Ecto neural progenitor cell (in vitro differentiated cells): ENCODE measurements around the gene ACTN1.

ENCODE experiments used
- DNase-seq: peaks from one replicate; pipeline ENCODE4 v3.0.0-alpha.2; 2018; ENCODE audit warnings: low spot score

Gene ACTN1

DNA sequence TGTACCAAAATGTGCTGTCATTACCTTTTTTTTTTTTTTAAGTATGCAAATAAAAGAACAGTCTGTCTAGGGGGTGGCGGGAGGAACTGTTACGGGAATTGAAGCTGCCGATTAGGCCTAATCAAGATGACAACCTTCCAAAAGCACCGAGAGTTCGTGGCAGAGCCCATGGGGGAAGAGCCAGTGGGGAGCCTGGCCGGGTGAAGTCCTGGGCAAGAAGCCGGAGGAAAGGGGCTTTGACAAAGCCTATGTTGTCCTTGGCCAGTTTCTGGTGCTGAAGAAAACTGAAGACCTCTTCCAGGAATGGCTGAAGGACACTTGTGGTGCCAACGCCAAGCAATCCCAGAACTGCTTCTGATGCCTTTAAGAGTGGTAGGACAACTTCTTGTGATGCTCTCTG lies 42.6 kb downstream of the ACTN1 start:
- no peak for DNase-seq

DNA sequence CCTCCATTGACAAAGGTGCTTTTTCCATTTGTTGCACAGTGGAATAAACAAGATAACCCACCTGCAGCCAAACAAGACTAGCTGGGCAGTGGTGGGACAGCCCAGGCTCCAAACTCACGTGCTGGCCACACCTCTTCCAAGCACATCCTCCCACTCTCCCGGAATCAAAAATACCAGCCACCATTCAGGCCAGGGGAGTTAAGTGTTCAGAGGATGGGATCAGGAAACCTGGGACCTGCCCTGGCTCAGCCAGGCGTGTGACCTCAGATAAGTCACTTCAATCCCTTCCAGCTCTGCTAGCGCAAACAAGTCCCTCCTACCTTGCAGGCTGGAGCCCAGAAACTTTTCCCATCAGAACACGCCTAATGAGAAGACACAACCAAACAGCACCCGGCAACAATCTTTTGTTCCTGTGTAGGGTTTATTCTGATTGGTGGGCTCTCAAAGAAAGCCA lies 43.3 kb downstream of the ACTN1 start:
- no peak for DNase-seq

DNA sequence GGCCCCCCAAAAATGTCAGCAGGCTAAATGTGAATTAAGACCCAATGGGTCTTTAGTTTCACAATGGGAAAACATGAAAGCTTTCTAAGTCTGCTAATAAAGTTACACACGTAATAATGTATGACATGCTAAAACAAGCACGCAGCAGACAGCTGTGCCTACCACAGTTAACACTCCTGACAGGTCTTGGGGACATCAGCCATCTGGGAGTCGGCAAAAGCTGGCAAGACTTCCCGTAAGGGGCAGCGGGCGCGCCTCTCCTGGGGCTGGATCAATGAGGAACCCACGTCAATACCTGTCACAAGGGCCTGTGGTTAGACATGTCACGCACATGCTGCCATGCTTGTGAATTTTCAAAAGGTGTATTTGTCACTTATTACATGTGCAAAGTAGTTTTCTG lies 45.0 kb downstream of the ACTN1 start:
- no peak for DNase-seq

DNA sequence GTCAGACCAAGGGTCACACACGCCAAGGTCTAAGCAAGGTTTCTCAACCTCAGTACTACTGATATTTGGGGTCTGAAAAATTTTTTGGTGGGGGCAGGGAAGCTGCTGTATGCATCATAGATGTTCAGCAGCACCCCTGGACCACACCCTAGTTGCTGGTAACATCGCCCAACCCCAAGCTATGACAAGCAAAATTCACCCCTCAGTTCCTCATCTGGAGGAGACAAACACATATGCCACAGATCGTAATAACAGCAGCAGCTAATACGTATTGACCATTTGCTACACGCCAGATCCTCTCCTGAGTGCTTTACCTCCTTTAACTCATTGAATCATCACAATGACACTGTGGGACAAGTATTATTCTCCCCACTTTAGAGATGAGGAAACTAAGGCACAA lies 46.4 kb downstream of the ACTN1 start:
- no peak for DNase-seq

DNA sequence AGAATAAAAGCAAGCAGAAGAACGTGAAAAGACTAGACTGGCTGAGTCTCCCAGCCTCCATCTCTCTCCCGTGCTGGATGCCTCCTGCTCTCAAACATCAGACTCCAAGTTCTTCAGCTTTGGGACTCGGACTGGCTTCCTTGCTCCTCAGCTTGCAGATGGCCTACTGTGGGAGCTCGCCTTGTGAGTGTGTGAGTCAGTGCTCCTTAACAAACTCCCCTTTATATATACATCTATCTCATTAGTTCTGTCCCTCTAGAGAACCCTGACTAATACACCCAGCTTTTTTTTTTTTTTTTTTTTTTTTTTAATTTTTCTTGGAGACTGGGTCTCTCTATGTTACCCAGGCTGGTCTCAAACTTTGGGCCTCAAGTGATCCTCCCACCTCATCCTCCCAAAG lies 46.9 kb downstream of the ACTN1 start:
- no peak for DNase-seq

DNA sequence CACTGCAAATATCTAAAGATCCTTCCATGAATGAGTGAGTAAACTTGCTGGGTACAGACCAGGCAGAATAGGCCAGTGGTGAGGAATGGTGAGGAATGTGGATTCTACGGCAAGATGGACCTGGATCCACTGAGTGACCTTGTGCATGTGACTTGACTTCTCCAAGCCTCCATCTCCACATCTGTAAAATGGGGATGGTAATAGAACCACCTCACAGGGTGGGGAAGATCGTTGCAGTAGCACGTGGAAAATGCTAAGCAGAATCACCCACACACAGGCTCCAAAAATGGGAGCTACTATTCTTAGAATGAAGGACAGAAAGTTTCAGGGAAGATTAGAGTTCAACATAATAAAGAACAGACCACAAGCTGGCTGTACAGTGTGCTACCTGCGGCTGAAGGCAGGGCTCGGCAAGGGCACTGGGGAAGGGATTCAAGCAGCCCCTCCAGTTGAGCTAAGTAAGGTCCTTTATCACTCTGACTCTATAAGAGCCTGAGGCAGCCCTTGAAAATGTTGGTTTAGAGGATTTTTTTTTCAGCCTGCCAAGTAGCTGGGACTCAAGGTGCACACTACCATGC lies 47.5 kb downstream of the ACTN1 start:
- DNase-seq, result no peak

DNA sequence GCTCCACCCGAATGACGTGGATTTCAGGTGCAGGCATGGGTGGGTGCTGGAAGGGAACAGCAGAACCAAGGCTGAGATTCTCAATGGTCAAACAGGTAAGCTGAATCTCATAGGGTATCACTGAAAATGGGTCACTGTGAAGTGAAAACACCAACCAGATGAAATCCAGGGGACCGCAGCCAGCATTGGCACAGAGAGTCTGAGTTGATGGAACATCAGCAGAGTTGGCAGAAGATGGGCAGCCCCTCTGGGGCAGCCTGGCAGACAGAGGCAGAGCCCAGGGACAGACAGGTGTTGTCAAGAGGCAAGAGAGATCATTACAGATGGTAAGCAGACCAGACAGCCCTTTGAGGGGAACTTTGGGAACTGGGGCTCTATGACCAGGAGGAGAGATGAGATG lies 48.0 kb downstream of the ACTN1 start:
- no peak for DNase-seq

DNA sequence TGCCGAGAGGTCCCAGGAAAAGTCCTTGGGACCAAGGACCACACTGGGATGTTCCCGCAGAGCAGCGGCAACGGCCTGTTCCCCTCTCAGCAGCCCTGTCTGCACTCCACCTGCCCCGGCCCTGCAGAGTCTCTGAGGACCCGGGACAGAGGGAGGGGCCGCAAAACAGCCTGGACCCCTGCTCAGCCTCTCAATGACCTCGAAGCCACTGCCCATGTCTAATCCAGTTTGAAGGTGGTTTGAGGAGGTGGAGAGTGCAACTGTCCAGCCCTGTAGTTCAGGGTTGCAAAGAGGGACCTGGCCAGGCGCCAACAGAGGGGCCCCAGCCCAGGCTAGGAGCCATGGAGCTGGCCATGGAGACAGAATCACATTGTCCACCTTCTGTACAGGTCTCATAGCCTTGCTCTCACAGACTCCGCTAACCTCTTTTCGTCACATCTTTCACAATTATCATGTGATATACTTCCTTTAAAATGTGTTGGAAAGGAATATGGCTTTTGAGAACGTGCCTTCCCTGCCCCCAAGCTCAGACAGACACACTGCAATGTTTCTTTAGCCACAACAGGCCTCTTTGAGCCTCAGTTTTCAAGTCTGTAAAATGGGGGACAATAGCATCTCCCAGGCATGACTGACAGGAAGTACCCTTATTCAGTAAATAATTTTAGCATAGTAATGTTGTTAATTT lies 49.3 kb downstream of the ACTN1 start:
- DNase-seq, result no peak

DNA sequence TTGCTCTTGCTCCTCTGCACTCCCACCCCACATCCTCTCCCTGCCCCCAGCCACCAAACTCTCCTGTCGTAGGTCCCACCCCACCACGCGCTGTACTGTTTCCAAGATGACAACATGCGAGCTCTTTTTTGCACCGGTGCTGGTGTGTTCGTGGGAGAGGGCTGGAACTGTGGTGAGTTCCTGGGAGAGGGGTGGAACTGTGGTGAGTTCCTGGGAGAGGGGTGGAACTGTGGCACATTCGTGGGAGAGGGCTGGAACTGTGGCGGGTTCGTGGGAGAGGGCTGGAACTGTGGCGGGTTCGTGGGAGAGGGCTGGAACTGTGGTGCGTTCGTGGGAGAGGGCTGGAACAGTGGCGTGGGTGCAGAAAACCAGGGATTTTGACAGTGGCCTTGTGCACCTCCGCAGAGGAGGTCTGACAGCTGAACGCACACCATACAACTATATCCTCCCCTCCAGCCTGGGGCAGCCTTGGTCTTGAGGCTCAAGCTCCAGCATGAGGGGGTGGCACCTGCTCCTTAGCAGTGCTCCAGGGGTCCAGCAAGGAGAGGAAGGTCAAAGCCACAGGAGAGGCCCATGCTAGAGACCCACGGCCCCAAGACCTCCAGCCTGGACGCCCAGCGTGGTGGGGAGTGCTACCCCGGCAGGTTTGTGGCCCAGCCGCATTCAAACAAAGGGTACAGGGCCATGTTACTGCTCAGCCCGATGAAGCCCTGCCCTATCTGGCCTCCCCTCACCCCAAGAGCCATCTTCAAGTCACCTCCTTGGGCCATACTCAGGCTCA lies 50.1 kb downstream of the ACTN1 start:
- no peak for DNase-seq

DNA sequence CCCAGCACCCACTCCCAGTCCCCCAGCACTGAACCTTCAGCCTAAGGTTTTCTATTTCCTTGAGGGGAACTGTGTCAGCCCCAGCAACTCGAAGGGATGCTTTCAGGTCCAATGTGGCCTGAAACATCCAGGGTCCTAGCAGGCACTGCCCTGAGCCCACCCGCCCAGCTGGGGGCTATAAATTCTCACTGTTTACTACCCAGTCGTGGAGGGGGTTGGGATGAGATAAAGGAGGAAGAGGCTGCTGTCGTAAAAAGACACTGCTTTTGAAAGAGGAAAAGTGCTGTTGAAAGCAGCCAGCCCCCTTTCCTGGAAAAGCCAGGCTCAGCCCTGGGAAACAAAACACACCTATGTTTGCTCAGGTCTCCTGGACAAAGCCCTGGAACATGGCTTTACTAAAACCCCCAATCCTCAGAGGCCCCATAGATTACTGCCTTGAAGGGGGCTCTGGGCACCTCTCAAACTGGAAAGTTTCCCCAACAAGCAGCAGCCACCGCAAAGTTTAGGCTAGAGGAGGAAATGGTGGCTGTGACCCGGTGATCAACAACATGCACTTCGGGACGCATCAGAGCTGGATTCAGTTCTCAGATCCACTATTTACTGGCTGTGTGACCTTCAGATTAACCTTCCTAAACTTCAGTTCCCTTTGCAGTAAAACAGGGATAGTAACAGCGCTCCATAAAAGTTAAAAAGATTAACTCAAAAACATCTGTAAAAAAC lies 51.0 kb downstream of the ACTN1 start:
- no peak for DNase-seq

DNA sequence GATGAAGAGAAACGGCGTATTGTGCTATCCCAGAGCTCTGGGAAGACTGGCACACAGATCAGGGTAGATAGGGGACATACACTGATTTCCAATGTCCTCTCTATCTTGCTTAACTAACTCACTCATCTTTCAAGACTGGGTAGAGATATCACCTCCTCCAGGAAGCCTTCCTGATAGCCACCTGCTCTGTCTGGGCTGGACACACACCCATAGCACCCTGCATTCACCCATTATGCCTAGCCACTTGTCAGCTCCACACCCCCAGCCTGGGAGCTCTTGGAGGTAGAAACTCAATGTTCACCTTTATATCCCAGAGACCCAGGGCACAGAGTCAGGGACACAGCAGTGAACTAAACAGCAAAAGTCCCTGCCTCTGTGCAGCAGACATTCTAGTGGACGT lies 52.0 kb downstream of the ACTN1 start:
- DNase-seq, result no peak

DNA sequence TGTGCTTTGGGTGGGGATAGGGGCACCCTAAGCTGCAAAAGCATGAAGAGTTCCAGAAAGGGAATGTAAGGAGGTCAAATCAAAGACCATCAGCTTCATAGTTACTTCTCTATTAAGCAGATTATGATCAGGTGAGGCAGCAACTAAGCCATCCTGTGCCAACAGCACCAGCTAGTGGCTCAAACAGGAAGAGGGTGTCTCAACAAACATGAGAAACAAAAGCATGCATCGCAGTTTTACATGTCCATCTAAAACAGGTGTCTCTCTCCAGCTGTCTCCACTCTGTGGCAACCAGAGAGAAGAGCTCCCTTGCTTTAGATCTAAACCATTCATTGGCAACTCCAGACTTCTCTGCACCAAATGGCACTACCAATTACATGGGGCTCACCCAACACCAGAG lies 52.9 kb downstream of the ACTN1 start:
- DNase-seq, result no peak

DNA sequence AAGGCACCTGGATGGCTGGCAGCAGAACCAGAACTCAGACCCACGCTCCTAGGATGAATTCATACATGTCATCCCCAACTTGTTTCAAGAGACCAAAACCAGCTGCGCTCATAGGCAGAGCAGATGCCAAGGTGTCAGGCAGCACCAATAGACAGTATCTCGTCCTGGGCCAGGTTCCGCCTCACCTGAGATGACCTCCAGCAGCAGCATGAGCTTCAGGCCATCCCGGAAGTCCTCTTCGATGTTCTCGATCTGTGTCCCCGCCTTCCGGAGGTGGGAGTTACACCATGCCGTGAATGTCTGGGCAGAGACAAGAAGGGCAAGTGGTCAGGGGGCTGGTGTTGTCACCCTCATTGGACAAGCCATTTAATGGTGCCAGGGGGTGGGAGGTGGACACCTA lies 53.7 kb downstream of the ACTN1 start:
- DNase-seq, result no peak

DNA sequence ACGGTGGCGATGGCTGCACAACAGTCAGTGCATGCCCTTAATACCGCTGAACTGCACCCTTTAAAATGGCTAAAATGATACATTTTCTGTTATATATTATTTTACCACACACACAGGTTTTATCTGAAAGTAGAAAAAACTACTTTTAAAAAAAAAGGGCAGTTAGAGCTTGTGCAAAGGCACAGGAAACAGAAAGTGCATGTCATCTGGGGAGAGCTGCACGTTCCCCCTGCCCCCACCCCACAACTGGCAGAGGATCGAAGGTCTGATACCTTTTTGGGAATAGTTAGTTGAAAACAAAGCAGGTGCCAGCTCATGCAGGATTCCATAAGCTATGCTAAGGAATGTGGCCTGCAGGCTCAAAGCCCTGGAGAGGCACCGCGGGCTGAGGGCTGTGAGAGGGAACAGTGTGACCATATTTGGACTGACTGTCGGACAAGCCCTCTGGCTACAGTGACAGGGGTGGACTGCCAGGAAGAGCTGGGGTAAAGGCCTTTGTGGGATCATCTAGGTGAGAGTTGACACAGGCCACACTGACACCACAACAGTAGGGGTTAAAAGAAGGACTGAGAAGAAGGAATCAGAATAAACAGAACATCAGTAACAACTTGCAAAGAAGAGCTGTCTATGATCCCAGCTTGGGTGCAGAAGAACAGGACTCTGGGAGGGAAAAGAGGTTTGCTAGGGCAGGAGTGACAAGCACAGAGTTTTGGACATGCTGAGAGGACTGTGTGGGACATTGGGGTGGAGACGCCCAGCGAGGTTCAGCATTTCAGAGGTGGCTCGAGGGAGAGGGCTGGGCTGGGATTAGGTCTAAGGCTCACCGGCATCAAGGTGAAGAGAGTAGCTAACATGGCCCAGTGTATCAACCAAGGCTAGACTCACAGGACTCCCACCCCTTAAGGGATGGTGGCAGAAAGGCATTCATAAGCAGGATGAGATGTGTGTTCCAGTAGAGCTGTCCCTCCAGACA lies 54.6 kb downstream of the ACTN1 start:
- DNase-seq, result peak; percentile 62

DNA sequence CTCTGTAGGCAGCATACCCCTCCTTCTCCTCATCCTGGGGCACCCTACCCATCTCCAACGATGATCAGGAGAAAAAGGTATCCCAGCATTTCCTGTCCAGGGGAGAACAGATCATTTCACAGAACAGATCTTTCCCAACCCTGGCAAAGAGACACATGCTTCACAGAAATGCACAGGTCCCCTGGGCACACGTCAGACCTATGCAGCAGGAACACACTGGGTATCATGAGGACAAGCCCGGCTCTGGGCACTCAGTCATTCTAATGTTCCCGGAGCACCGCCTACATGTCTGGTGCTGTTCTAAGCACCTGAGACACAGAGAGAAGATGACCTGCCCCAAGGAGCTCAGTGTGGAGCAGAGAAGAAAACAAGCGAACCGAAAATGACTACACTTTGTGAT lies 56.2 kb downstream of the ACTN1 start:
- DNase-seq, result no peak

DNA sequence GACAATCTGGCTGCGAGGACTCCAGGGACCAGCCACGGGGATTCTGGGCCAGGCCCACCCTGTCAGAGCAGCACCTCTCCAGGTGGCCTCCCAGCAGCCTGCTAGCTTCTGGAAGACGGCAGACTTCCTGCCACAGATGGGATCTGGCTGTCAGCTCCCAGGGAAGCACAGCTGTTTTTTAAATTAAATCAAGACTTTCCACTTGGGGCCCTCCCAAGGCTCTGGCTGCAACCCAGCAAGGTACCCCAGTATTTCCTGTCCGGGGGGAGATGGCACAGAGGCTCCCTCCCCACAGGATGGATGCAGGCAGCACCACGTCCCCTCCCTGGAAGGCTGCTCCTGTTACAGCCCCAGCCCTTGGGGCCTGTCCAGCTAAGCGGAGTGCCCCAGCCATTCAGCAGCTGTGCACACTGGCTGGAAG lies 56.9 kb downstream of the ACTN1 start:
- no peak for DNase-seq

DNA sequence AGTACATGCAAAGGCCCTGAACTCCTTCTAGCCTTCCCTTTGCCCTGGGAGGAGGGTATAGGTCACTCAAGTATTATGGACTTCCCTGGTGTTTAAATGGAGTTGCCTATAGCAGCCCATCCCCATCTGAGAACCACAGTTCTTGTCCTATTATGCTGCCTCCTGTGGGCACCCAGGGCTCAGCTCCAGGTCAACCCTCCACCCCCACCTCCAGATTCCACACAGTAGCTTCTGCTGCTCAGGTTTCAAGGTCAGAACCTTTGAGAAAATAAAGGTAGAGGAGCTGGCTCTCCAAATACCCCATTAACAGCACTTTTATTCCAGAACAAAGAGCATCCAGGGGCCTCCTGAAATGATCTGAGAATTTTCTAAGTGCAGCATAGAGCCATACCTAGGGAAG lies 57.4 kb downstream of the ACTN1 start:
- no peak for DNase-seq

DNA sequence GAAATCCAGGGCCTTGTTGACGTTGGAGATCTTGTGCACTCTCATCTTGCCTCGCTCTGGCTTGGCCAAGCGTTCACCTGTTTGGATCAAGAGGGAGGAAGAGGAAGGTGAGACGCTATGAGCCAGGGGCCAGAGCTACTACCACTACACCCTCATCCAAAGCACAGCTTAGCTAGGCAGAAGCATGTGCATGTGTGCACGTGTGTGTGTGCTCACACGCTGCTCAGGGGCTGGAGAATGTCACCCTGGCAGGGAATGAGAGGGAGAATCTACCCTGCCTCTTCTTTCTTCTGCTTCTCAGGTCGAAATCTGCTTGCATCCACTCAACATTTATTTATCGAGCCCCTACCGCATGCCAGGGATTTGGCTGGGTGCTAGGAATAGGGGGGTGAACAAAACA lies 58.1 kb downstream of the ACTN1 start:
- DNase-seq, result no peak

DNA sequence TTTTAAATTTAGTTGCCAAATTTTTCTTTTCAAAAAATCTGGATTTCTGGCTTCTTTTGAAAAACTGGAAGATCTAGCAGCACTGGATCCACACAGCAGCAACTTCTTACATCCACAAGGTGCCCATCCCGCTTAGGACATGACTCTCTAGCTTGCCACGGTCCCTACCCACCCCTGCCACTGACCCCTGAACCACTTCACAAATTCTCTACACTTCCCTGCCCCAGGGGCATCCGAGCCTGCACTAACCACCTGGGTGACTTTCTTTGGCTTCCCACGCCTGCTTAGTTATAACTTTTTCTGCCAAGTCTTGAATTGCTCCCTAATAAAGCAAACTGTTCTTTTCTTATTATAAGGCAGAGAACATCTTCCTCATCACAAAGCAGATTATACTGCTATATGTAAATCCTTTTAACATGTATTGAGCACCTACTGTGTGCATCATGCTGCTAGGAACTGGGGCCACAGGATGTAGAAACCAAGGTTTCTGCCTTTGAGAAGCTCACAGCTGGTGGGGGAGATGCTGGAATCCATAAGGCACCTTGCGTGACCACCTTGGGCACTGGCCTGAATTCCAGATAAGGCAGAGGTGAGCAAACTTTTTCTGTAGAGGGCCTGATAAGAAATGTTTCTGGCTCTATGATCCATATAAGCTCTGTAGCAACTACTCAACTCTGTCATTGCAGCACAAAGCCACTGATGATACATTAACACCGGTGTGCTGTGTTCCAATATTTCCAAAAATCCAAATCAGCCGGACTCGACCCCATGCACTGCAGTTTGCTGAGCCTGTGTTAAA lies 59.8 kb downstream of the ACTN1 start:
- no peak for DNase-seq

DNA sequence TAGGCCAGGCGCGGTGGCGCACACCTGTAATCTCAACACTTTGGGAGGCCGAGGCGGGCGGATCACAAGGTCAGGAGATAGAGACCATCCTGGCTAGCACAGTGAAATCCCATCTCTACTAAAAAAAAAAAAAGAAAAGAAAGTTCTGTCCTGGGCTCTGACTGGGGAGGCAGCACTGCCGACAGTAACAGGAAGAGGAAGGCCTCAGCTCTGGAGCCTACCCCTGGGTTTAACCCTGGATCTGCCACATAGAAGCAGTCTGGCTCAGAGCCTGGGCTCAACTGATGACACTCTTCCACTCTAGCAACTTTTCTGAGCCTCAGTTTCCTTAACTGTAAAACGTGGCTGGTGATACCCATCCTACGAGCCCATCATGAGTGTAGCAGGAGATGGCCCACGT lies 60.5 kb downstream of the ACTN1 start:
- DNase-seq, result no peak
